ENCODE results near the gene MYRF. TPM values are rescaled to one million over a fixed set of nuclear protein-coding genes. Genes with fewer than 3 reads are reported as not detected.

MYRF gene
- total and polyA plus RNA-seq, 2 donors (not counting 1 experiment from before 2014, with no cell fraction given): 0.27 to 0.34 TPM

GRCh38 chr11:61728066-61728939 is 24.1 kb upstream of the MYRF start:
- H3K4me1 Mint-ChIP-seq: peaks cover 1% of the 10 kb centered on the region
- no peak overlapping the region for H3K27ac Mint-ChIP-seq
- H3K9me3 ChIP-seq (ENCODE audit: control extremely low read depth in 1 of 3, control insufficient read depth in 2 of 3, insufficient read depth in 1 of 3, low read length in 2 of 3): no peaks in the 10 kb centered on the region
- TF ChIP-seq CTCF (IDR thresholded peaks at IDR 0.05): no peak
- no peak overlapping the region for H3K4me3 ChIP-seq (ENCODE audit: control extremely low read depth in 1 of 5, extremely low read depth in 1 of 5, insufficient read depth in 1 of 5, low read depth in 2 of 5, low read length in 4 of 5)
- no peak overlapping the region for H2AFZ ChIP-seq (ENCODE audit: insufficient read depth, low read depth, low read length, poor library complexity, severe bottlenecking)
- no peak overlapping the region for H3K9ac ChIP-seq (ENCODE audit: low read length)
- H3K4me1 ChIP-seq (ENCODE audit: control insufficient read depth in 2 of 2, insufficient read depth in 2 of 2, low read length in 2 of 2): peaks cover 0 to 4% of the 10 kb centered on the region in 2 donors
- no peak overlapping the region for H3K4me2 ChIP-seq (replicated peaks; ENCODE audit: low read depth, low read length, poor library complexity, severe bottlenecking)
- peaks cover 4% of the 10 kb centered on the region for H3K27me3 Mint-ChIP-seq
- H3K4me3 Mint-ChIP-seq: no peak overlapping the region
- ChIA-PET CTCF (no interaction called here), POLR2A (no interaction called here)
- no peaks in the 10 kb centered on the region for H4K20me1 ChIP-seq (ENCODE audit: control insufficient read depth, insufficient read depth, low read length, poor library complexity, severe bottlenecking)
- no peaks in the 10 kb centered on the region for H3K79me2 ChIP-seq (ENCODE audit: control insufficient read depth, insufficient read depth, low read length)
- intact Hi-C loops (cut with micrococcal nuclease): no loop called here
- DNase-seq (no peak), ATAC-seq (ENCODE audit: low read depth) (no peak)
- H3K27me3 ChIP-seq (replicated peaks in 1 of 4; ENCODE audit: control extremely low read depth in 1 of 4, control insufficient read depth in 3 of 4, insufficient read depth in 4 of 4, low read length in 3 of 4): no peaks in the 10 kb centered on the region
- H3K27ac ChIP-seq (ENCODE audit: low read length in 2 of 2): no peak overlapping the region
- WGBS (ENCODE audit: insufficient coverage): 86% methylated on average over 26 of the region's 33 CpGs
- no peaks in the 10 kb centered on the region for H3K36me3 ChIP-seq (replicated peaks in 1 of 2; ENCODE audit: control extremely low read depth in 1 of 2, control insufficient read depth in 1 of 2, extremely low read depth in 1 of 2, insufficient read depth in 2 of 2, low read length in 1 of 2)
- H3K9me3 Mint-ChIP-seq (ENCODE audit: insufficient read depth): no peaks in the 10 kb centered on the region

GRCh38 chr11:61728940-61729219 is 23.6 kb upstream of the MYRF start:
- ChIA-PET CTCF (interaction anchor here (0.8 kb wide), 1 partner anchor 212 kb away, joined by 3 read pairs; no protein-coding TSS in a partner anchor), POLR2A (no interaction called here)
- Histone ChIP-seq H3K4me3 (ENCODE audit: control extremely low read depth in 1 of 5, extremely low read depth in 1 of 5, insufficient read depth in 1 of 5, low read depth in 2 of 5, low read length in 4 of 5) (no peak overlapping the region), H4K20me1 (ENCODE audit: control insufficient read depth, insufficient read depth, low read length, poor library complexity, severe bottlenecking) (no peaks in the 10 kb centered on the region), H3K36me3 (replicated peaks in 1 of 2; ENCODE audit: control extremely low read depth in 1 of 2, control insufficient read depth in 1 of 2, extremely low read depth in 1 of 2, insufficient read depth in 2 of 2, low read length in 1 of 2) (no peaks in the 10 kb centered on the region), H3K9ac (ENCODE audit: low read length) (no peak overlapping the region), H3K4me2 (replicated peaks; ENCODE audit: low read depth, low read length, poor library complexity, severe bottlenecking) (no peak overlapping the region), H3K9me3 (ENCODE audit: control extremely low read depth in 1 of 3, control insufficient read depth in 2 of 3, insufficient read depth in 1 of 3, low read length in 2 of 3) (peaks cover 0 to 4% (median 0%) of the 10 kb centered on the region in 3 donors), H2AFZ (ENCODE audit: insufficient read depth, low read depth, low read length, poor library complexity, severe bottlenecking) (no peak overlapping the region), H3K27ac (ENCODE audit: low read length in 2 of 2) (no peak overlapping the region), H3K79me2 (ENCODE audit: control insufficient read depth, insufficient read depth, low read length) (no peaks in the 10 kb centered on the region), H3K27me3 (replicated peaks in 1 of 4; ENCODE audit: control extremely low read depth in 1 of 4, control insufficient read depth in 3 of 4, insufficient read depth in 4 of 4, low read length in 3 of 4) (no peaks in the 10 kb centered on the region), H3K4me1 (ENCODE audit: control insufficient read depth in 2 of 2, insufficient read depth in 2 of 2, low read length in 2 of 2) (peaks cover 0 to 8% of the 10 kb centered on the region in 2 donors)
- no peak overlapping the region for H3K4me3 Mint-ChIP-seq
- peaks cover 4% of the 10 kb centered on the region for H3K27me3 Mint-ChIP-seq
- peaks cover 2% of the 10 kb centered on the region for H3K4me1 Mint-ChIP-seq
- H3K27ac Mint-ChIP-seq: no peak overlapping the region
- ATAC-seq (ENCODE audit: low read depth): no peak
- H3K9me3 Mint-ChIP-seq (ENCODE audit: insufficient read depth): no peaks in the 10 kb centered on the region
- no peak for TF ChIP-seq EZH2 (IDR thresholded peaks at IDR 0.05; ENCODE audit: borderline replicate concordance, insufficient read depth, low read depth, low read length, poor library complexity, severe bottlenecking)
- TF ChIP-seq CTCF (IDR thresholded peaks at IDR 0.05): no peak
- intact Hi-C loops (cut with micrococcal nuclease): no loop called here
- no peak for DNase-seq
- 82% methylated on average over 8 of the region's 8 CpGs for WGBS (ENCODE audit: insufficient coverage)

Data from B cell (primary cell).